Upper lobe of right lung (tissue), 1 donor: ENCODE data around the gene STK32C. TPM values are rescaled to one million over a fixed set of nuclear protein-coding genes. Genes with fewer than 3 reads are reported as not detected.
"Not testable (repeated sequence)": the region's sequence is repeated elsewhere in the genome, so short reads cannot be mapped to it uniquely, and the experiment has no call there.

Experiments
- ATAC-seq: fragments of 200-7000 bp; cut with Tn5 transposase; one replicate; pipeline ENCODE4 v1.9.1; 2020; ENCODE audit warnings: mild to moderate bottlenecking, moderate library complexity
- DNase-seq: peaks from one replicate; pipeline ENCODE4 v3.0.0-alpha.2; 2020
- H3K27ac ChIP-seq: fragments of 200-600 bp; one replicate; pipeline ENCODE4 v1.8.0; 2022
- H3K27me3 ChIP-seq: fragments of 200-600 bp; one replicate; pipeline ENCODE4 v1.8.0; 2022; ENCODE audit warnings: mild to moderate bottlenecking
- H3K36me3 ChIP-seq: fragments of 200-600 bp; one replicate; pipeline ENCODE4 v1.8.0; 2022
- H3K4me1 ChIP-seq: fragments of 200-600 bp; one replicate; pipeline ENCODE4 v1.8.0; 2022
- H3K4me3 ChIP-seq: fragments of 200-600 bp; one replicate; pipeline ENCODE4 v1.8.0; 2022; ENCODE audit warnings: mild to moderate bottlenecking
- H3K9me3 ChIP-seq: fragments of 200-600 bp; one replicate; pipeline ENCODE4 v1.8.0; 2022
- CTCF ChIP-seq: fragments of 200-600 bp; IDR thresholded peaks from one replicate; pipeline ENCODE4 v1.8.0; 2022; ENCODE audit warnings: antibody characterized with exemption
- intact Hi-C: fragments of 100-400 bp; cut with DNase I; formaldehyde crosslinking; loops from one replicate; pipeline ENCODE4 v1.11.0; 2022
- total RNA-seq: library from RNA; stranded (reverse); fragmentation: NEBNext Ultra II Directional; extraction: Animal tissue kit (Norgen Biotek cat#: 25700); gene quantifications from one replicate; pipeline ENCODE4 v1.2.1, GENCODE V29; 2021
- donor health status: DM: no; HTN: yes; CAD: no; lungs with severe emphysema.

STK32C gene
- total RNA-seq, 1 donor from 2014 or later = 13.2 TPM

- no peak for TF ChIP-seq CTCF
- H3K36me3 ChIP-seq = no peaks in the 10 kb centered on the region
- DNase-seq (peak; percentile 35), ATAC-seq (no peak)
- no peaks in the 10 kb centered on the region for H3K27me3 ChIP-seq
- H3K9me3 ChIP-seq = no peaks in the 10 kb centered on the region
- no peaks in the 10 kb centered on the region for H3K4me1 ChIP-seq
- no peak overlapping the region for H3K27ac ChIP-seq
- no peak overlapping the region for H3K4me3 ChIP-seq
- intact Hi-C loops = no loop called here
These were observed 8.1 kb downstream of the STK32C start for GRCh38 chr10:132299371-132300336.

- Histone ChIP-seq H3K4me3 (no peak overlapping the region), H3K27me3 (no peaks in the 10 kb centered on the region), H3K36me3 (no peaks in the 10 kb centered on the region), H3K4me1 (no peaks in the 10 kb centered on the region), H3K27ac (no peak overlapping the region), H3K9me3 (no peaks in the 10 kb centered on the region)
- ATAC-seq (no peak), DNase-seq (peak; percentile 52)
- intact Hi-C loops = no loop called here
- TF ChIP-seq CTCF = no peak
These were observed 9.5 kb downstream of the STK32C start for GRCh38 chr10:132298038-132298881.

- intact Hi-C loops = no loop called here
- Histone ChIP-seq H3K9me3 (no peaks in the 10 kb centered on the region), H3K4me3 (no peak overlapping the region), H3K27ac (no peak overlapping the region), H3K4me1 (no peaks in the 10 kb centered on the region), H3K27me3 (no peaks in the 10 kb centered on the region), H3K36me3 (no peaks in the 10 kb centered on the region)
- ATAC-seq (no peak), DNase-seq (peak; percentile 40)
- TF ChIP-seq CTCF = no peak
These were observed 10.2 kb downstream of the STK32C start for GRCh38 chr10:132297526-132297925.

DNA sequence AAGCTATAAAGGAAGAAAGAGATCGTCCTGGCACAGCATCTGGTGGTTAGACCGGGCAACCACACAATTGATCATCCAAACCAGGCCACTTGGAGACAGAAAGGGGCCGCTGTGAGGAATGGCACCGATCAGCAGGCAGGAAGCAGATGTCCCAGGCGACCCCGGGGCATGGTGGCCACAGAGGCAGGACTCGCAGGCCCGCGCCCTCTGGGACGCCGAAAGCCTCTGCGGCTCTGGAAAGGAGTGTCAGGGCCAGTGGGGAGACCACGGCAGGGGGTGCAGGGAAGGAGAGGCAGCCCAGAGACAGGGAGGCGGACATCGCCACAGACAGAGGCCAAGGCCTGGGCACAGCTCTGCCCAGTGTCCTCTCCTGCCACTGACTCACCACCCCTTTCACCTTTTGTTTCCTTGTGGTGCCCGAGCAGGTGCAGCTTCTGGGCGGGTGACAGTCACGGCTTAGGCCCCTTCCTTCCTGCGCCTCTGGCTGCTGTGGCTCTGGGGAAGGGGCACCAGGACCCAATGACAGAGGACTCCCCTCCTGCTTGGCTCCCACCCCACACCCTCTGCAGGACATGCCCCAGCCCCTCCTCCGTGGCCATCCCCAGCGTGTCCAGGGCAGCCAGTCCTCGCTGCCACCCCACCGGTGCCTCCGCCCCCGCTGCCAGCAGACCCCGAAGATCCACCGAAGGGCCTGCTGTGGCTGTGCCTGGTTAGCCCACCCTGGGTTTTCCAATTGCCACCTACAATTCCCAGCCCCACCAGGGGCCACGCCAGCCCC is 10.9 kb downstream of the STK32C start:
- DNase-seq = peak; percentile 57

GRCh38 chr10:132295481-132295880 is 12.3 kb downstream of the STK32C start:
- H3K4me1 ChIP-seq, ATAC-seq, H3K36me3 ChIP-seq, H3K27ac ChIP-seq, H3K27me3 ChIP-seq, H3K9me3 ChIP-seq, H3K4me3 ChIP-seq, intact Hi-C loops: not testable (repeated sequence)
- DNase-seq = peak; percentile 31

More for the DNA sequence above, 10.9 kb downstream of the STK32C start:
- no peak for TF ChIP-seq CTCF
- Histone ChIP-seq H3K9me3 (no peaks in the 10 kb centered on the region), H3K4me3 (no peak overlapping the region), H3K4me1 (no peaks in the 10 kb centered on the region), H3K36me3 (no peaks in the 10 kb centered on the region), H3K27ac (no peak overlapping the region), H3K27me3 (no peaks in the 10 kb centered on the region)
- ATAC-seq = no peak
- intact Hi-C loops = no loop called here
